Measurements from ENCODE around the gene ORC4.
"Not testable (repeated sequence)": the region's sequence is repeated elsewhere in the genome, so short reads cannot be mapped to it uniquely, and the experiment has no call there.

ORC4 gene

DNA sequence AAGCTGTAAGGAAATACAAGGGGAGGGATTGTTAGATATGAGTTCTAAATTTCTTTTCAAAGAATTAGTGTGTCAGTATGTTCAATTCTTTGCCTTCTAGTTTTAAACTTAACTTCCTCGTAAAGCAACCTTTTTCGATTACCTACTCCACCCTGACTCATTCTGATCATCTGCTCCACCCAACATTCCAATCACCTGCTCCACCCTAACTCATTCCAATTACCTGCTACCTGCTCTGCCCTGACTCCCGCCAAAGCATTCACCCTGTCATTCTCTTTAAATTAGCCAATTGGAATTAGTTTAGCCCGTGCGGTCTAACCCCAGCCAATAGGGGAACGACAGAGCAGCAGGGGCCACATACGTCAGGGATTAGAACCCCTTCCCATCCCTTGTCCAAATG lies 12.1 kb downstream of the ORC4 start:
- H3K36me3 ChIP-seq (ENCODE audit: control insufficient read depth, insufficient read depth, low read length); H3K4me1 ChIP-seq (ENCODE audit: control insufficient read depth, insufficient read depth, low read length); H3K9me3 ChIP-seq (ENCODE audit: control insufficient read depth, insufficient read depth, low read length); H3K9ac ChIP-seq (ENCODE audit: low read depth, low read length); H3K4me3 ChIP-seq (ENCODE audit: low read depth, low read length); H3K27me3 ChIP-seq (ENCODE audit: control insufficient read depth, insufficient read depth, low read length): not testable (repeated sequence)

DNA sequence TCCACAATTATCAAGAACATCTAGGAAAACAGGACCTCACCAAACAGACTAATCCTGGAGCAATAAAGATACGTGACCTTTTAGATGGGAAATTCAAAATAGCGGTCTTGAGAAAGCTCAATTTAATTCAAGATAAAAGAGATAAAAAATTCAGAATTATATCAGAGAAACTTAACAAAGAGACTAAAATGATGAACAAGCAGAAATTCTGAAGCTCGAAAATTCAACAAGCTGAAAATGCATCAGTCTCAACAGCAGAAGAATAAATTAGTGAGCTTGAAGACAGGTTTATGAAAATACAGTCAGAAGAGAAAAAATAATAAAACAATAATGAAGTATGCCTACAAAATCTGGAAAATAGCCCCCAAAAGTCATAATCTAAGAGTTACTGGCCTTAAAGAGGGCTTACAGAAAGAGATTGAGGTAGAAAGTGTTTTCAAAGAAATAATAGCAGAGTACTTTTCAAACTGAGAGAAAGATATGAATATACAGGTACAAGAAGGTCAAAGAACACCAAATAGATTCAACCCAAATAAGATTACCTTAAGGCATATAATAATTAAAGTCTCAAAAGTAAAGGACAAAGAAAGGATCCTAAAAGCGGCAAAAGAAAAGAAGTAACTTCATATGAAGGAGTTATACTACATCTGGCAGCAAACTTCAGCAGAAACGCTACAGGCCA lies 13.2 kb downstream of the ORC4 start:
- H3K4me3 ChIP-seq (ENCODE audit: low read depth, low read length) = no peak overlapping the region
- no peaks in the 10 kb centered on the region for H3K9me3 ChIP-seq (ENCODE audit: control insufficient read depth, insufficient read depth, low read length)
- no peaks in the 10 kb centered on the region for H3K36me3 ChIP-seq (ENCODE audit: control insufficient read depth, insufficient read depth, low read length)
- H3K4me1 ChIP-seq (ENCODE audit: control insufficient read depth, insufficient read depth, low read length) = peaks cover 3% of the 10 kb centered on the region
- H3K27me3 ChIP-seq (ENCODE audit: control insufficient read depth, insufficient read depth, low read length) = no peaks in the 10 kb centered on the region
- H3K9ac ChIP-seq (ENCODE audit: low read depth, low read length) = no peak overlapping the region

DNA sequence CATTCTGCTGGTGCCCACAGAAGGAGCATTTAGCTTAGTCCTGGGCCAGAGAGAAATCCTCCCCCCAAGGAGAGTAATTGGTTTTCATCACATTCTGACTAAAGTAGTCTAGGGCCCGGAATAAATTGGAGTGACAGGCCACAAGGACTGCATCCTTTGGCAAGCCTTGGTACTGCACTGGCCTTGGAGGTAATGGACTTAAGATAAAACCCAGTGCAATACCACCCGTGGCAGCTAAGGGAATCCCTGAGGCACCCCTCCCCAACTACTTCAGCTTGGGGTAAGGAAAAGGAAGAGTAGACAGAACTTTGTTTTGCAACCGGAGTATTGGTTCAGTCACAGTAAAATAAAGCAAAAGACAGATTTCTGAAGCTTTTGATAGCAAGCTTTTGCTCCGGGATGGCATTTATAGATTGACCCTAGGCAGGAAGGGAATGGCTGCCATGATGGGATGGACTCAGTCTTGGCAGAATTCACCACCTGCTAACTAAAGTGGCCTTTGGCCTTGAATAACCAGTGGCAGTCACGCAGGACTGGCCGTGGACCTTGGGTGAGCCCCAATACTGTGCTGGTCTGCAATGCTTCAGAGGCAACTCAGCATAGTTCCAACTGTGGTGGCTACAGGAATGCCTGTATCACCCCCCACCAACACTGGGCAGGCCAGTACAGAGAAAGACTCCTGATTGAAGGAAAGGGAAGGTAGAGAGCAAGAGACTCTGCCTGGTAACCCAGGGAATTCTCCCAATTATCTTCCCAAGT lies 14.1 kb downstream of the ORC4 start:
- H3K36me3 ChIP-seq (ENCODE audit: control insufficient read depth, insufficient read depth, low read length) = no peaks in the 10 kb centered on the region
- H3K4me3 ChIP-seq (ENCODE audit: low read depth, low read length) = no peak overlapping the region
- H3K9ac ChIP-seq (ENCODE audit: low read depth, low read length) = no peak overlapping the region
- H3K9me3 ChIP-seq (ENCODE audit: control insufficient read depth, insufficient read depth, low read length) = no peaks in the 10 kb centered on the region
- H3K27me3 ChIP-seq (ENCODE audit: control insufficient read depth, insufficient read depth, low read length) = no peaks in the 10 kb centered on the region
- peaks cover 3% of the 10 kb centered on the region for H3K4me1 ChIP-seq (ENCODE audit: control insufficient read depth, insufficient read depth, low read length)

DNA sequence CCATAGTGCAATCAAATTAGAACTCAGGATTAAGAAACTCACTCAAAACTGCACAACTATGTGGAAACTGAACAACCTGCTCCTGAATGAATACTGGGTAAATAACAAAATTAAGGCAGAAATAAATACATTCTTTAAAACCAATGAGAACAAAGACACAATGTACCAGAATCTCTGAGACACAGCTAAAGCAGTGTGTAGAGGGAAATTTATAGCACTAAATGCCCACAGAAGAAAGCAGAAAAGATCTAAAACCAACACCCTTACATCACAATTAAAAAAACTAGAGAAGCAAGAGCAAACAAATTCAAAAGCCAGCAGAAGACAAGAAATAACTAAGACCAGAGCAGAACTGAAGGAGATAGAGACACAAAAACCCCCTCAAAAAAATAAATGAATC lies 18.1 kb downstream of the ORC4 start:
- H3K27me3 ChIP-seq (ENCODE audit: control insufficient read depth, insufficient read depth, low read length); H3K4me1 ChIP-seq (ENCODE audit: control insufficient read depth, insufficient read depth, low read length); H3K9ac ChIP-seq (ENCODE audit: low read depth, low read length); H3K4me3 ChIP-seq (ENCODE audit: low read depth, low read length); H3K9me3 ChIP-seq (ENCODE audit: control insufficient read depth, insufficient read depth, low read length); H3K36me3 ChIP-seq (ENCODE audit: control insufficient read depth, insufficient read depth, low read length): not testable (repeated sequence)

DNA sequence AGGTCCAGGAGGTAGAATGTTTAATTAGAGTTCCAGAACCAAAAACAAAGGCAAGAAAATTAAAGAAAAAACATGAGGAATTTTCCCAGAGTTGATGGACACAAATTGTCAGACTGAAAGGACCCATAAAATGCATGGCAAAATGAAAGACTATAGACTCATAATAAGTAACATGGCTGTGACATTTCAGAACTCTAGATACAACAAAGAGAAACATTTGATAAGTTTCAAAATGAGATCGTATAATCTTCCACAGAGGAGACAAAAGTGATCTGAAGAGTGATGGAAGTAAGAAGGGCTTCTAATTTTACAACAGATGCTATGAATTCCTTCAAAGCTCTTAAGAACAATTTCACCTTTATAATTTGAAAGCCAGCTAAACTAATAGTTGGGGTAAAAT lies 20.4 kb downstream of the ORC4 start:
- Histone ChIP-seq H3K9me3 (ENCODE audit: control insufficient read depth, insufficient read depth, low read length) (no peaks in the 10 kb centered on the region), H3K36me3 (ENCODE audit: control insufficient read depth, insufficient read depth, low read length) (peaks cover 2% of the 10 kb centered on the region), H3K27me3 (ENCODE audit: control insufficient read depth, insufficient read depth, low read length) (no peaks in the 10 kb centered on the region), H3K4me1 (ENCODE audit: control insufficient read depth, insufficient read depth, low read length) (peaks cover 6% of the 10 kb centered on the region), H3K4me3 (ENCODE audit: low read depth, low read length) (no peak overlapping the region), H3K9ac (ENCODE audit: low read depth, low read length) (no peak overlapping the region)

DNA sequence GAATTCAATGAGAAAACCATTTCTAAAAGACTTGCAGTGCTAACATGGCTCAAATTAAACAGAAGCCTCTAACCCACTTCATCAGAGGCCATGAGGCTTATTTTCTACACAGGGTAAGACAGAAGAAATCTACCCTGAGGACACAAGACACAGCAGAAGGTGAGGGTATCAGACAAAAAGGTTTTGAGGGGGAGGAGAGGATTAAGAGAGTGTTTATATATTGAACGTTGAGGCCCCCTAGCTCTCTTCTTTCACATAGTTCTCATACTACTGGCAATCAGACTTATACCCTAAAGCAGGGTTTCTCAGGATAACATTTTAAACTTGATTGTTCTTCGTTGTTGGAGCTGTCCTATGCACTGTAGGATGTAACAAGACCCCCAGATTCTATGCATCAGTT lies 21.4 kb downstream of the ORC4 start:
- peaks cover 6% of the 10 kb centered on the region for H3K4me1 ChIP-seq (ENCODE audit: control insufficient read depth, insufficient read depth, low read length)
- H3K9me3 ChIP-seq (ENCODE audit: control insufficient read depth, insufficient read depth, low read length) = no peaks in the 10 kb centered on the region
- no peak overlapping the region for H3K4me3 ChIP-seq (ENCODE audit: low read depth, low read length)
- no peak overlapping the region for H3K9ac ChIP-seq (ENCODE audit: low read depth, low read length)
- H3K27me3 ChIP-seq (ENCODE audit: control insufficient read depth, insufficient read depth, low read length) = no peaks in the 10 kb centered on the region
- peaks cover 5% of the 10 kb centered on the region for H3K36me3 ChIP-seq (ENCODE audit: control insufficient read depth, insufficient read depth, low read length)

DNA sequence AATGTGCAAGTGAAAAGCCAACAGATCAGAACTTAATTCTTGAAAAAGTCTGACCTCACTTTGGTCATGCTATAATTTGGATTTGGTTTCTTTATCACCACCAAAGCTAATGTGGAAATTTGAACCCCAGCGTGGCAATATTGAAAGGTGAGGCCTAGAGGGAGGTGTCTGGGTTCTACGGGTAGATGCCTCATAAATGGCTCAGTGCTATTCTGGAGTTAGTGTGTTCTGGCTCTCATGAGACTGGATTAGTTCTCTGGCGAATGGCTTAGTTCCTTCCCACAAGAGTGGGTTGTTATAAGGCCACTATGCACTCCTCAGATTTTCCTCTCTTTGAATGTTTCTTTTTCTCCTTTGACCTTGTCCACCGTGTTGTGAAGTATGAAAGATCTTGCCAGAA lies 22.3 kb downstream of the ORC4 start:
- H3K9ac ChIP-seq (ENCODE audit: low read depth, low read length) = no peak overlapping the region
- H3K27me3 ChIP-seq (ENCODE audit: control insufficient read depth, insufficient read depth, low read length) = no peaks in the 10 kb centered on the region
- H3K4me1 ChIP-seq (ENCODE audit: control insufficient read depth, insufficient read depth, low read length) = peaks cover 6% of the 10 kb centered on the region
- H3K9me3 ChIP-seq (ENCODE audit: control insufficient read depth, insufficient read depth, low read length) = no peaks in the 10 kb centered on the region
- no peak overlapping the region for H3K4me3 ChIP-seq (ENCODE audit: low read depth, low read length)
- H3K36me3 ChIP-seq (ENCODE audit: control insufficient read depth, insufficient read depth, low read length) = peaks cover 5% of the 10 kb centered on the region

DNA sequence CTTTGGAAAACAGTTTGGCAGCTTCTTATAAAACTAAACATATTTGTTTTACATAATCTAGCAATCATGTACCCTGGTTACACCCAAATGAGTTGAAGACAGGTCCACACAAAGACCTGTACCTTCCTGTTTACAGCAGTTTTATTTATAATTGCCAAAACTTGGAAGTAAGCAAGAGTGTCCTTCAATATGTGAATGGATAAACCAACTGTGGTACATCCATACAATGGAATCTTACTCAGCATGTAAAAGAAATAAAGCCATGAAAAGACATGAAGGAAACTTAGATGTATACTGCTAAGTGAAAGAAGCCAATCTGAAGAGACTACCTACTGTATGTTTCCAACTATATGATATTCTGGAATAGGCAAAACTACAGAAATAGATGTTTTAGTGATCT lies 23.7 kb downstream of the ORC4 start:
- H3K9me3 ChIP-seq (ENCODE audit: control insufficient read depth, insufficient read depth, low read length) = no peaks in the 10 kb centered on the region
- peaks cover 5% of the 10 kb centered on the region for H3K36me3 ChIP-seq (ENCODE audit: control insufficient read depth, insufficient read depth, low read length)
- H3K9ac ChIP-seq (ENCODE audit: low read depth, low read length) = no peak overlapping the region
- H3K27me3 ChIP-seq (ENCODE audit: control insufficient read depth, insufficient read depth, low read length) = no peaks in the 10 kb centered on the region
- H3K4me1 ChIP-seq (ENCODE audit: control insufficient read depth, insufficient read depth, low read length) = peaks cover 6% of the 10 kb centered on the region
- no peak overlapping the region for H3K4me3 ChIP-seq (ENCODE audit: low read depth, low read length)

DNA sequence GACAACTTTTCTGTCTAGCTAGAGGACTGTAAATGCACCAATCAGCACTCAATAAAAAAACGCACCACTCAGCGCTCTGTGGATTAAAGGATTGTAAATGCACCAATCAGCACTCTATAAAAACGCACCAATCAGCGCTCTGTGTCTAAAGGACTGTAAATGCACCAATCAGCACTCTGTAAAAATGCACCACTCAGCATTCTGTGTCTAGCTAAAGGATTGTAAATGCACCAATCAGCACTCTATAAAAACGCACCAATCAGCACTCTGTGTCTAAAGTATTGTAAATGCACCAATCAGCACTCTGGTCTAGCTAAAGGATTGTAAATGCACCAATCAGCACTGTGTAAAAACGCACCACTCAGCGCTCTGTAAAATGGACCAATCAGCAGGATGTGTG lies 25.6 kb downstream of the ORC4 start:
- not testable (repeated sequence) for H3K9me3 ChIP-seq (ENCODE audit: control insufficient read depth, insufficient read depth, low read length); H3K27me3 ChIP-seq (ENCODE audit: control insufficient read depth, insufficient read depth, low read length); H3K36me3 ChIP-seq (ENCODE audit: control insufficient read depth, insufficient read depth, low read length); H3K9ac ChIP-seq (ENCODE audit: low read depth, low read length); H3K4me3 ChIP-seq (ENCODE audit: low read depth, low read length); H3K4me1 ChIP-seq (ENCODE audit: control insufficient read depth, insufficient read depth, low read length)

DNA sequence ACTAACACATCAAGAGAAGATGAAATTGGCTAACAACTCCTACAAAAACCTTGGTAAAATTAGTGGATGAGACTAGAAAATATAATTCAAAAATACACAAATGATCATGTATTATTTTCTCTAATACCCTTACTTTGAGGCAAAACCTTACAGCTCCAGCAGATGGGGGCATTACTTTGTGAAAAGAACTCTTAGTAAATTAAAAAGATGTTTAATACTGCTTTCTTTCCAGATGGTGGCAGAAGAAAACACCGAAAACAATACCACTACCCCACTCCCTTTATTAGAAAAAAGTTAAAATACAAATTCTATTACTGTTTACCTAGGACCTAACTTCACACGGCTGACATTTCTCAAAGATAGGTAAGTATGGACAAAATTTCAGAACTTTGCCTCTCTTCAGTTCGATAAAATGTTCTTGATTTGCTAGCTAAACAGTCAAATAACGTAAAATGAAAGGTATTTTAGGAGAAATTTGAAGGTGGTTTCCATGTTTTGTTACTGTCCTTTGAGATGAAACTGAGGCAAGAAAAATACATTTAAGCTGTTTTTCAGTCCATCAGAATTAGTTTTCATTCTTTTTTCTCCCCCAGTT lies 30.6 kb downstream of the ORC4 start:
- H3K4me3 ChIP-seq (ENCODE audit: low read depth, low read length) = no peak overlapping the region
- H3K27me3 ChIP-seq (ENCODE audit: control insufficient read depth, insufficient read depth, low read length) = no peaks in the 10 kb centered on the region
- no peaks in the 10 kb centered on the region for H3K9me3 ChIP-seq (ENCODE audit: control insufficient read depth, insufficient read depth, low read length)
- peaks cover under 1% of the 10 kb centered on the region for H3K36me3 ChIP-seq (ENCODE audit: control insufficient read depth, insufficient read depth, low read length)
- no peak overlapping the region for H3K9ac ChIP-seq (ENCODE audit: low read depth, low read length)
- peaks cover 6% of the 10 kb centered on the region for H3K4me1 ChIP-seq (ENCODE audit: control insufficient read depth, insufficient read depth, low read length)

DNA sequence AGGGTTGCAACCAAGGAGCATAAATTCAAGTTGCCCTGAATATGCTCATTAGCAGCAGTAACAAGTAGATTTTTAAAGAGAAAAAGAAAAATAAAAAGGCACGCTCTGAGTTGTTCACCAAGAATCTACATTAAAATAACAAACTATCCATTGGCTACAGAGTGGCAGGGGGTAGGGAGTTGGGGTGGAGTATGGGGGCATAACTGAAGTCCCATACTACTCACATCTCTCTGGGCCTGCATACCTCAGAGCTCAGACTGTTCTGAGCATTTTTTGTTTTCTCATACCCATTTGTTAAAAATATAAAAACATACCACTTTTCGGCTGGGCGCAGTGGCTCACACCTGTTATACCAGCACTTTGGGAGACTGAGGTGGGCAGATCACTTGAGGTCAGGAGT lies 31.4 kb downstream of the ORC4 start:
- Histone ChIP-seq H3K36me3 (ENCODE audit: control insufficient read depth, insufficient read depth, low read length) (no peaks in the 10 kb centered on the region), H3K4me3 (ENCODE audit: low read depth, low read length) (no peak overlapping the region), H3K9ac (ENCODE audit: low read depth, low read length) (no peak overlapping the region), H3K27me3 (ENCODE audit: control insufficient read depth, insufficient read depth, low read length) (no peaks in the 10 kb centered on the region), H3K9me3 (ENCODE audit: control insufficient read depth, insufficient read depth, low read length) (no peaks in the 10 kb centered on the region), H3K4me1 (ENCODE audit: control insufficient read depth, insufficient read depth, low read length) (peaks cover 6% of the 10 kb centered on the region)

DNA sequence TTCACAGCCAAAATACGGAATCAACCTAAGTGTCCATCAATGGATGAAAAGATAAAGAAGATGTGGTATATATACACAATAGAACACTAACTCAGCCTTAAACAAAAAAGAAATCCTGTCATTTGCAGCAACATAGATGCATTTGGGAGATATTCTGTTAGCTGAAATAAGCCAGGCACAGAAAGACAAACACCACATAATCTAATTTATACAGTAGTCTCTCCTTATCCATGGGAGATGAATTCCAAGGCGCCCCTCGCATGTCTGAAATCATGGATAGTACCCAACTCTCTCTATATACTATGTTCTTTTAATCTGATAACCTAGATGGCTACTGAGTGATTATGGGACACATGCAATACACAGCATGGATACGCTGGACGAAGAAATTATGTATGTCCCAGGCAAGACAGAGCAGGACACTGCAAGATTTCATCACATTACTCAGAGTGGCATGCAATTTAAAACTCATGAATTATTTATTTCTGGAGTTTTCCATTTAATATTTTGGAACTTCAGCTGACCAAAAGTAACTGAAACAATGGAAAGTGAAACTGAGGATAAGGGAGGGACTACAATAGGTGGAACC lies 39.5 kb downstream of the ORC4 start:
- Histone ChIP-seq H3K27me3 (ENCODE audit: control insufficient read depth, insufficient read depth, low read length) (no peaks in the 10 kb centered on the region), H3K4me3 (ENCODE audit: low read depth, low read length) (no peak overlapping the region), H3K4me1 (ENCODE audit: control insufficient read depth, insufficient read depth, low read length) (no peaks in the 10 kb centered on the region), H3K36me3 (ENCODE audit: control insufficient read depth, insufficient read depth, low read length) (no peaks in the 10 kb centered on the region), H3K9ac (ENCODE audit: low read depth, low read length) (no peak overlapping the region), H3K9me3 (ENCODE audit: control insufficient read depth, insufficient read depth, low read length) (no peaks in the 10 kb centered on the region)
